WTC11 (cell line): Measurements from ENCODE around the gene TKT.

Source experiments
- ATF1 ChIP-seq: sonication (generic); formaldehyde crosslinking; IDR thresholded peaks from 2 replicates; pipeline ENCODE4 v1.8.1; 2023; ENCODE audit warnings: mild to moderate bottlenecking, moderate library complexity, missing genetic modification reagents
- CREM ChIP-seq: sonication (generic); formaldehyde crosslinking; IDR thresholded peaks from 2 replicates; pipeline ENCODE4 v1.8.1; 2022; ENCODE audit warnings: mild to moderate bottlenecking, missing genetic modification reagents, moderate library complexity
- CTCF ChIP-seq: fragments of 200-600 bp; IDR thresholded peaks from 2 replicates; pipeline ENCODE4 v1.8.0; 2022; ENCODE audit warnings: antibody characterized with exemption
- E2F4 ChIP-seq: sonication (generic); formaldehyde crosslinking; IDR thresholded peaks from 2 replicates; pipeline ENCODE4 v1.8.1; 2022; ENCODE audit warnings: low read depth, mild to moderate bottlenecking, moderate library complexity, missing genetic modification reagents, borderline replicate concordance
- FOXK1 ChIP-seq: sonication (generic); formaldehyde crosslinking; IDR thresholded peaks from 2 replicates; pipeline ENCODE4 v1.8.0; 2022; ENCODE audit warnings: mild to moderate bottlenecking, moderate library complexity, missing genetic modification reagents
- KAT7 ChIP-seq: sonication (generic); formaldehyde crosslinking; IDR thresholded peaks from 2 replicates; pipeline ENCODE4 v1.8.1; 2023; ENCODE audit warnings: missing genetic modification reagents, mild to moderate bottlenecking, borderline replicate concordance
- MYBL2 ChIP-seq: sonication (generic); formaldehyde crosslinking; IDR thresholded peaks from 2 replicates; pipeline ENCODE4 v1.8.1; 2023; ENCODE audit warnings: mild to moderate bottlenecking, moderate library complexity, missing genetic modification reagents
- NR2C2 ChIP-seq: sonication (generic); formaldehyde crosslinking; IDR thresholded peaks from 2 replicates; pipeline ENCODE4 v1.8.0; 2022; ENCODE audit warnings: mild to moderate bottlenecking, missing genetic modification reagents
- PRDM15 ChIP-seq: sonication (generic); formaldehyde crosslinking; IDR thresholded peaks from 2 replicates; pipeline ENCODE4 v1.8.0; 2022; ENCODE audit warnings: missing genetic modification reagents
- RELA ChIP-seq: sonication (generic); formaldehyde crosslinking; IDR thresholded peaks from 2 replicates; pipeline ENCODE4 v1.8.1; 2022; ENCODE audit warnings: missing genetic modification reagents, mild to moderate bottlenecking, borderline replicate concordance
- STAT6 ChIP-seq: sonication (generic); formaldehyde crosslinking; conservative IDR thresholded peaks from 2 replicates; pipeline ENCODE4 v1.8.1; 2023; ENCODE audit warnings: mild to moderate bottlenecking, low read depth, missing genetic modification reagents, moderate library complexity
- TF ChIP-seq, protein P1 (sequence below): sonication (generic); formaldehyde crosslinking; conservative IDR thresholded peaks from 2 replicates; pipeline ENCODE4 v1.8.1; 2022; ENCODE audit warnings: mild to moderate bottlenecking, missing genetic modification reagents
- TF ChIP-seq, protein P2 (sequence below): sonication (generic); formaldehyde crosslinking; IDR thresholded peaks from 2 replicates; pipeline ENCODE4 v1.8.1; 2022; ENCODE audit warnings: missing genetic modification reagents, borderline replicate concordance
- TF ChIP-seq, protein P3 (sequence below): sonication (generic); formaldehyde crosslinking; IDR thresholded peaks from 2 replicates; pipeline ENCODE4 v1.8.1; 2022; ENCODE audit warnings: low read depth, missing genetic modification reagents, borderline replicate concordance

GRCh38 chr3:53282581-53282980 lies 26.8 kb upstream of the TKT start:
- TF ChIP-seq RELA (CRISPR knock-in tag), result no peak
- no peak for TF ChIP-seq CTCF
- TF ChIP-seq E2F4 (CRISPR knock-in tag), result no peak
- TF ChIP-seq KAT7 (CRISPR knock-in tag), result no peak
- no peak for TF ChIP-seq ATF1 (CRISPR knock-in tag)
- TF ChIP-seq, protein P1, sequence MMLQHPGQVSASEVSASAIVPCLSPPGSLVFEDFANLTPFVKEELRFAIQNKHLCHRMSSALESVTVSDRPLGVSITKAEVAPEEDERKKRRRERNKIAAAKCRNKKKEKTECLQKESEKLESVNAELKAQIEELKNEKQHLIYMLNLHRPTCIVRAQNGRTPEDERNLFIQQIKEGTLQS (CRISPR knock-in tag), result no peak
- no peak for TF ChIP-seq CREM (CRISPR knock-in tag)
- TF ChIP-seq, protein P2, sequence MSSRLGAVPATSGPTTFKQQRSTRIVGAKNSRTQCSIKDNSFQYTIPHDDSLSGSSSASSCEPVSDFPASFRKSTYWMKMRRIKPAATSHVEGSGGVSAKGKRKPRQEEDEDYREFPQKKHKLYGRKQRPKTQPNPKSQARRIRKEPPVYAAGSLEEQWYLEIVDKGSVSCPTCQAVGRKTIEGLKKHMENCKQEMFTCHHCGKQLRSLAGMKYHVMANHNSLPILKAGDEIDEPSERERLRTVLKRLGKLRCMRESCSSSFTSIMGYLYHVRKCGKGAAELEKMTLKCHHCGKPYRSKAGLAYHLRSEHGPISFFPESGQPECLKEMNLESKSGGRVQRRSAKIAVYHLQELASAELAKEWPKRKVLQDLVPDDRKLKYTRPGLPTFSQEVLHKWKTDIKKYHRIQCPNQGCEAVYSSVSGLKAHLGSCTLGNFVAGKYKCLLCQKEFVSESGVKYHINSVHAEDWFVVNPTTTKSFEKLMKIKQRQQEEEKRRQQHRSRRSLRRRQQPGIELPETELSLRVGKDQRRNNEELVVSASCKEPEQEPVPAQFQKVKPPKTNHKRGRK, result no peak
- TF ChIP-seq STAT6, result no peak
- TF ChIP-seq NR2C2 (CRISPR knock-in tag), result no peak
- TF ChIP-seq MYBL2, result no peak
- TF ChIP-seq PRDM15 (CRISPR knock-in tag), result no peak
- TF ChIP-seq, protein P3, sequence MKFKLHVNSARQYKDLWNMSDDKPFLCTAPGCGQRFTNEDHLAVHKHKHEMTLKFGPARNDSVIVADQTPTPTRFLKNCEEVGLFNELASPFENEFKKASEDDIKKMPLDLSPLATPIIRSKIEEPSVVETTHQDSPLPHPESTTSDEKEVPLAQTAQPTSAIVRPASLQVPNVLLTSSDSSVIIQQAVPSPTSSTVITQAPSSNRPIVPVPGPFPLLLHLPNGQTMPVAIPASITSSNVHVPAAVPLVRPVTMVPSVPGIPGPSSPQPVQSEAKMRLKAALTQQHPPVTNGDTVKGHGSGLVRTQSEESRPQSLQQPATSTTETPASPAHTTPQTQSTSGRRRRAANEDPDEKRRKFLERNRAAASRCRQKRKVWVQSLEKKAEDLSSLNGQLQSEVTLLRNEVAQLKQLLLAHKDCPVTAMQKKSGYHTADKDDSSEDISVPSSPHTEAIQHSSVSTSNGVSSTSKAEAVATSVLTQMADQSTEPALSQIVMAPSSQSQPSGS, result no peak
- TF ChIP-seq FOXK1 (CRISPR knock-in tag), result no peak
